NCI-H1105 (cell line): ENCODE measurements around the gene JAKMIP3.
"Not testable (repeated sequence)": the region's sequence is repeated elsewhere in the genome, so short reads cannot be mapped to it uniquely, and the experiment has no call there.

Source experiments
- DNase-seq: peaks from one replicate; lab custom pipeline; 2025; lab: John Stamatoyannopoulos, UW

Gene JAKMIP3

DNA sequence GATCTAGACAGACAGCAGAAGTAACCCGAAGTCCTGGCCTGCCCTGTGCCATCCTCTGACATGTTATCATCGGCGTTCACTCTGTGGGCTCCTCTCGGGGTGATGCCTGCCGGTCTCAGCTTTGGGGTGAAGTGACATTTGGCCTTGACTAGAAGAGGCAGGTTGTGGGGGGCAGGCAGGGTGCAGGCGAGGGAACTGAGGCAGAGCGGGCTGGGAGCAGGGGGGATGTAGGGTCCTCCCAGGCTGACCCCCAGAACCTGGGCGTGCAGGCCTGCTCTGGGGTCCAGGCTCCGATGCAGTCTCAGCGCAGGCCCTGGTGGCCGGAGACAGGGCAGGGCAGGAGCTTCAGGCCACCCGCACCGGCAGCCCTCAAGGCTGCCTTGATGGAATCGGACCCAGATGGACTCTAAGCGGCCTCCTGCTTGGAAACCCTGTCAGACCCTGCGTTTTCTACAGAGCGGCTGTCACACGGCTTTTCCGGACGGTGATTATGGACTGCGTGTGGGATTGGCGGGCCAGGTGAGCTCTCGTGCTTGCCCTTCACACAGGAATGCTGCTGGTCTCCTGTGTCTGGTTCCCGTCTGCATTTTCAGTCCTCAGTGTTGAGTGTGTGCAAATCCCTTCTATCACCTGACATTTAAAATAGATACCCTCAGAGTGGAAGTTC, 842 bp upstream of the JAKMIP3 start:
- no peak for DNase-seq

DNA sequence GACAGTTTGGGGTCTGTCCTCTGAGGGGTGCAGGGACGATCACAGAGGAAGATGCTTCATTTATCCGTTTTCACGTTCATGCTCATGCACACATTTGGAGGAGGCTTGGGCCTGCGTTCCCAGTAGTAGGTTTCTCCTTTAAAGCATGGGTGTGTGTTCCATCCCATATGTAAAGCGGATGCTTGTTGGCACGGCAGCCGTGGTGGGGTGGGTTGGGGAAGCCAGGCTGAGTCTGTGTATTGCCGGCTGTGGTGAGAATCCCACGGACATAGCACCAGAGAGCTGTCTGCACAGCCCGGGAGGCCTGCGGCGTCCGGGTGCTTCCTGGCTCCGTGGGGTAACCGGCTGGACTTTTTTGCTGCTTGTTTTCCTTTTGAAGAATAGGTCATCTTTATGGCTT, 440 bp downstream of the JAKMIP3 start:
- DNase-seq, result no peak

DNA sequence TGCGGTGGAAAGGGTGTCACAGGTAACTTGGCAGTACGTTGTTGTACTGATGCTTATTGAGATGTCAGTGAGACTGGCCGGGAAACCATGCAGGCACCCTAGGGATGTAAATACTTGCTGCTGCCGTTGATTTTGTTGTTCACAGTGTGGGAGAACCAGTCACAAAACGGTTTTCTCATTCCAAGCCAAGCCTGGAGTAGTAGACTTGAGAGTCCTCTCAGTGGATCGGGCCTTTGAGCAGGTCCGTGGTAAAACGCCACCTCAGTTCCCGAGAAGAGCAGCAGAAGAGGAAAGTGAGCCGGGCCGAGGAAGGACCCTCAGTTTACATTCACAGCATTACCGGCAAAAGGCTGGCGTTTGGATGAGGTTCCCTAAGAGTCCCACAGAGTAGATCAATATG, 1.1 kb downstream of the JAKMIP3 start:
- no peak for DNase-seq

DNA sequence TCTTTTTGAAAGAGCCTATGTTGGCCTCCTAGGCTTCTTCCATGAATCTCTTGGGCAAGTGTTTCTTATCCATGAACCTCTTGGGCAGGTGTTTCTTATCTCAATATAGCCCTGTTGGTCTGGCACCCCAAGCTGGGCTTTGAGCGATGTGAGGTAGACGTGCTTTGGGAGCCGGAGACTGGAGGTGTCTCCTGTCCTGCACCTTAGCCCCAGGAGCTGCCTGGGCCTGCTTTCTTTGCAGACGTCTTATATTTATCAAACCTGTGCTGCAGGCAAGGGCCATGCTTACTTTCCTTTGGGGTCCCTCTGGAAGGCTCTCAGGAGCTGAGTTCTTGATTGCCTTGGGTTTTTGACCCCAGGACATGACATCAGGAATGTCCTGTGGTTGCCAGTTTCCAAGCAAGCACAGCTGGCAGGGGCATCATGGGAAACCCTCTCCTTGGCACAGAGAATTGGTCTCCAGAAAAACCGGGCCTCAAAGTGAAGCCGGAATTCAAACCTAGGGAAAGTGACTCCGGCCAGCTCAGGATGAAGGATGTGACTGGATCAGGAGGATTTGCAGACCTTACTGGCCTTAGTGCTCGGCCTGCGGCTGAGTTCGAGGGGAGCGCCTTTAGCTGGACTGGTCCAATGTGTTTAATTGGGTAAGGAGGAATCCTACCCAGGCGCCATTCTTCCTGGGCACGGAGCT, 2.8 kb downstream of the JAKMIP3 start:
- no peak for DNase-seq

DNA sequence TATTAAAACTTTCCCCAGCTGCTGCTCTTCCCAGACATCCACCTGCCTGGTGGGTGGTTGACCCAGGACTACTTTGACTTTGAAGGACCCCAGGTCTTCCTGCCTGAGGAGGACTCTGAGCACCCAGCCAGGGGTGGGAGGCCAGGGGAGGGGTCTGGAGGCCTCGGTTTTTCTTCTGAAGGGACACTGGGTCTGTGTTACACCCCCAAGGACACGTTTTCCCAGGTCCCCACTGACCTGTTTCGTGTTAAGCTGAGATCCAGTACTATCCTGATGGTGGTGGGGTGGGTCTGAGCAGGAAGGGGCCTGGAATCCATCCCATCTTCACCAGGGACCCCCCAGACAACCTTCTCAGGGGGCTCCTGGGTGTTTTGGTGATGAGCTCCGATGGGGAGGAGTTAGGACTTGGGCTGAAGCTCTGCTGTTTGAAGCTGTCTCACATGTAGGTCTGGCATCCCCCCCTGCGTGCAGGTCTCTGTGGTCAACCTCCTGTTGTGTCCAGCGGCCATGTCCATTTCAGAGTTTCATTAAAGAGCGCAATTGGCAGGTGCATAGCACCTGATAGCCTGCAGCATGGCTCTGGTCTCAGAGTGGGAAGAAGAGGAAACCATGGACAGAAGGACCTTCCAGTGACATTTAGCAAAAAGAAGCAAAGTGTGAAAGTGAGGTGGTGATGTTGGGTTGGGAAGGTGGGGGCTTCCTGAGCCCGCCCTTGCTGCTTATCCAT, 3.5 kb downstream of the JAKMIP3 start:
- no peak for DNase-seq

DNA sequence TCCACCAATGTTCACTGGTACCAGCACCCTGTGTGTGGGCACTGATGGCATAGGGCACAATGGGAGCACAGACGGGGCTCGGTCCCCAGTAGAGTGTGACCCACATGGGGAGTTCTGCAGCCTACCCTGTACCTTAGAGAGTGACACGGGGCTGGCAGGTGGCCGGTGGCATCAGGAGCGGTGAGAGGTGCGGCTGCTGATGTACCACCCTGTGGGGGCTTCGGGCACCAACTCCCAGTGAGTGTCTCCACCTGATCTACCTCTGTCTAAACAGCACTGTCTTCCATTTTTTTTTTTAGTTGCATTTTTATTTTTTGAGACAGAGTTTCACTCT, 4.1 kb downstream of the JAKMIP3 start:
- no peak for DNase-seq

DNA sequence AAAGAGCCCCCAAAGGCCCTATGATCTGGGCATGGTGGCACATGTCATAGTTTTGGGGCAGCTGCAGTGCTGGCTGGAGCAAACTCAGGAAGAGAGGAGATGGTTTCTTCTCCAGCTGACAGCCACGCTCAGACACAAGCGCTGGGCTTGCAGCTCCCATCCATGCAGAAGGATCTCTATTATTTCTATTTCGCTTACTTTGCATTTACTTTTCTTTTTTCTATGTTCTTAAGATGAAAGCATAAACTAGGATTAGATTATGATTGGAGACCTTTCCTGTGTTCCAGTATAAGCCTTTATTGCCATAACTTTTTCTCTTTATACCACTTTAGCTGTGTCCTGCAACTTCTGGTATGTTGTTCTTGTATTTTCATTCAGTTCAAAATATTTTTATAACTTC, 5.0 kb downstream of the JAKMIP3 start:
- no peak for DNase-seq

DNA sequence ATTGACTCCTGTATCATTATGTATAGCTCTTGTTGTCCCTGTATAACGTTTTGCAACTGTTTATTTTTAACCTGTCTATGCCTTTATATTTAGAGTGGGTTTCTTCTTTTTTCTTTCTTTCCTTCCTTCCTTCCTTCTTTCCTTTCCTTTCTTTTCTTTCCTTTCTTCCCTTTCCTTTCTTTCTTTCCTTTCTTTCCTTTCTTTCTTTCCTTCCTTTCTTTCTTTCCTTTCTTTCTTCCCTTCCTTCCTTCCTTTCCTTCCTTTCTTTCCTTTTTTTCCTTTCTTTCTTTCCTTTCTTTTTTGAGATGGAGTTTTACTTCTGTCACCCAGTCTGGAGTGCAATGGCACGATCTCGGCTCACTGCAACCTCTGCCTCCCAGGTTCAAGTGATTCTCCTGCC, 5.9 kb downstream of the JAKMIP3 start:
- DNase-seq, result no peak

DNA sequence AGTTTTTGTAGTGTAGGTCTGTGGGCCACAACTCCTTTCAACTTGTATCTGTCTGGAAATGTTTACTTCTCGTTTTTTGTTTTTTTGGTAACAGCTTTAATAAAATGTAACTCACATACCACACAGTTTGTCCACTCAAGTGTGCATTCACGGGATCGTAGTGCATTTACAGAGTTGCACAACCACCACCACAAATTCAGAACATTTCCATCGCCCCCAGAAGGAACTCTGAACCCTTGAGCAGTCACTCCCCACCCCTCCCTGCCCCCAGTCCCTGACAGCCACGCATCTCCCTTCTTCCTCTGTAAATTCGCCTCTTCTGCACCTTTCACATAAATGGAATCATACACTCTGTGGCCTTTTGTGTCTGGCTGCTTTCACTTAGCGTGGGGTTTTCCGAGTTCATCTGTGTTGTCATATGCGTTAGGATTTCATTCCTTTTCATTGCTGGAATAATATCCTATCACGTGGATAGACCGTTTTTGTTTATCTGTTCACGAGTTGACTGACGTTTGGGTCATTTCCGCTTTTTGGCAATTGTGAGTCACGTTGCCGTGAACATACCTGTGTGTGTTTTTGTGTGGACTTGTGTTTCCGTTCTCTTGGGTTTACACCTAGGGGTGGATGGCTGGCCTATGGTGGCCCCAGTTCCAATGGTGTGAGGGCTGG, 10.3 kb downstream of the JAKMIP3 start:
- DNase-seq, result no peak

DNA sequence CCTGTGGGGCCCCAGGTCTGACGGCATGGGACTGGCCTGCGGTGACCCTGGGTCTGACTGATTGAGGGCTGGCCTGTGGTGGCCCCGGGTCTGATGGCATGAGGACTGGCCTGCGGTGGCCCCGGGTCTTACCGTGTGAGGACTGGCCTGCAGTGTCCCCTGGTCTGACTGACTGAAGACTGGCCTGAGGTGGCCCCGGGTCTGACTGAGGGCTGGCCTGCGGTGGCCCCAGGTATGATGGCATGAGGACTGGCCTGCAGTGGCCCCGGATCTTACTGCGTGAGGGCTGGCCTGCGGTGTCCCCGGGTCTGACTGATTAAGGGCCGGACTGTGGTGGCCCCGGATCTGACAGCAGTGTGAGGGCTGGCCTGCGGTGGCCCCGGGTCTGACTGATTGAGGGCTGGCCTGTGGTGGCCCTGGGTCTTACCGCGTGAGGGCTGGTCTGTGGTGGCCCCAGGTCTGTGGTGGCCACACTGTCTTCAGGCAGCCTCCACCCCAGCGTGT, 10.9 kb downstream of the JAKMIP3 start:
- no peak for DNase-seq

DNA sequence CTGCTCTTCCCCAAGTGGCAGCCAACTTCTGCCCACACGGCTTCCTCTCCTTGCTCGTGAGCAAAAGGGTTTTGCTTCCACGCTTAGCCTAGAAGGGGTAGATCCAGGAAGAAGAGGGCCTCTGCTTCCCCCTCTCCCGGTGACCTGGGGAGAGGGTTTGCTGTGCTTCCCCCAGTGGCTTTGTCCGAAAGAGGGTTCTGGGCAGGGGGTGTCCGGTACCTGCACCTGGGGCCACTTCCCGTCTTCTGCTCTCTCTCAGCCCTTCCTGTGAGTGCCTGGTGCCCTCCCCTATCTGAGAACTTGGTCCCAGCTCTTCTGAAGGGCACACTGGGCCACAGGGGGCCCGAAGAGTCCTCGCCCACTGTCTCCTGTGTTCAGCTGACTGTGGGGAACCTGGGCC, 11.3 kb downstream of the JAKMIP3 start:
- no peak for DNase-seq

DNA sequence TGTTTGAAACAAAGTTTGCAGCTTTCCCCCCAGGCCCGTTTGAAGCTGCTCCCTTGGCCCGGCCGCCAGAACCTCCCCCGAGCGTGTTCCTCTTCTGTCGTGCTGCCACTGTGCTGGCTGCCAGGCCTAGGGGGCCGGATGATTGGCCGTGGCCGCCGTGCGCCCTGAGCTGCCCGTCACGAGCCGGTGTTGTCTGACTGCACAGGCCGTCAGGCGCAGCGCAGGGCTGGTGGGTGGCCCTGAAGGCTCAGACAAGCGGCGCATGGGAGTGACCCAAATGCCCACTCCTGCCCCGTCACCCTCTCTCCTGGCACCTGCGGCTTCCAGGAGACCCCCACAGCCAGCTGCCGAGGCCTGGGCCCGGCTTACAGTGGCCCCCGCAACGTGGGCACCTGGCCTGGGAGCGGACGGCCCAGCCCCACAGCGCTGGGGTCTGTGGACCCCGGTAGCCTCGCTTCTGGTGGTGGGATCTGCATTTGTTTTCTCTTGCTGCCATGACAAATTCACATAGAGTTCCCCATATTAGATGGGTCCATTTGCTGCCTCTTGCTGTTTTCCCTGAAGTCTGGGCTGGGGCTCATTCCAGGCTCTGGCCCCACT, 13.1 kb downstream of the JAKMIP3 start:
- DNase-seq, result no peak

DNA sequence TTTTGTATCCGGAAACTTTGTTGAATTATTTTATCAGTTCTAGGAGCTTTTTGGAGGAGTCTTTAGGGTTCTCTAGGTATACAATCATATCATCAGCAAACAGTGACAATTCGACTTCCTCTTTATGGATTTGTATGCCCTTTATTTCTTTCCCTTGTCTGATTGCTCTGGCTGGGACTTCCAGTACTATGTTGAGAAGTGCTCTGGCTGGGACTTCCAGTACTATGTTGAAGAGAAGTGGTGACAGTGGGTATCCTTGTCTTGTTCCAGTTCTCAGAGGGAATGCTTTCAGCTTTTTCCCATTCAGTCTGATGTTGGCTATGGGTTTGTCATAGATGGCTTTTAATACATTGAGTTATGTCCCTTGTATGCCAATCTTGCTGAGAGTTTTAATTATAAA, 18.6 kb downstream of the JAKMIP3 start:
- DNase-seq, result not testable (repeated sequence)

DNA sequence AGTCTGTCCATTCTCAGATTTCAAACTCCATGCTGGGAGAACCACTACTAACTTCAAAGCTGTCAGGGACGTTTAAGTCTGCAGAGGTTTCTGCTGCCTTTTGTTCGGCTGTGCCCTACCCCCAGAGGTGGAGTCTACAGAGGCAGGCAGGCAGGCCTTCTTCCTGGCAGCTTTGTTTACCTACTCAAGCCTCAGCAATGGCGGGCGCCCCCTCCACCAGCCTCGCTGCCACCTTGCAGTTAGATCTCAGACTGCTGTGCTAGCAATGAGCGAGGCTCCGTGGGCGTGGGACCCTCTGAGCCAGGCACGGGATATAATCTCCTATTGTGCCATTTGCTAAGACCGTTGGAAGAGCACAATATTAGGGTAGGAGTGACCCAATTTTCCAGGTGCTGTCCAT, 27.5 kb downstream of the JAKMIP3 start:
- not testable (repeated sequence) for DNase-seq

DNA sequence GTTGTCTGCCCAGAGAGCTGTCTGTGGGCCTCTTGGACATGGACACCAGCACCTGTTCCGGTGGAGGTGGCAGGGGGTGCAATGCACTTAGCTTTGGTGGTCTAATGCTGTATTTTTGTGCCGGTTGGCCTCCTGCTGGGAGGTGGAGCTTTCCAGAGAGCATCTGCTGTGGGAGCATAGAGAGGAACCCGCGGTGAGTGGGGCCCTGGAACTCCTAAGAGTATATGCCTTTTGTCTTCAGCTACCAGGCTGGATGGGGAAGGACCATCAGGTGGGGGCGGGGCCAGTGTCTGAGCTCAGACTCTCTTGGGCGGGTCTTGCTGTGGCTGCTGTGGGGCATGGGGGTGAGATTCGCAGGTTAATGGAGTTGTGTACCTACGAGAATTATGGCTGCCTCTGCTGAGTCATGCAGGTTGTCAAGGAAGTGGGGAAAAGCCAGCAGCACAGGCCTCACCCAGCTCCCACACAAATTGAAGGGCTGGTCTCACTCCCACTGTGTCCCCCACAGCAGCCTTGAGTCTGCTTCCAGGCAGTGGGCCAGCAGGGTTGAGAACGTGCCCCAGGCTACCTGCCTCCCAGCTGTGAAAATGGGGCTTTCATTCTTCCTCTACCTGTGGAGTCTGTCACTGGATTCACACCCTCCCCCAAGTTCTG, 29.0 kb downstream of the JAKMIP3 start:
- no peak for DNase-seq

DNA sequence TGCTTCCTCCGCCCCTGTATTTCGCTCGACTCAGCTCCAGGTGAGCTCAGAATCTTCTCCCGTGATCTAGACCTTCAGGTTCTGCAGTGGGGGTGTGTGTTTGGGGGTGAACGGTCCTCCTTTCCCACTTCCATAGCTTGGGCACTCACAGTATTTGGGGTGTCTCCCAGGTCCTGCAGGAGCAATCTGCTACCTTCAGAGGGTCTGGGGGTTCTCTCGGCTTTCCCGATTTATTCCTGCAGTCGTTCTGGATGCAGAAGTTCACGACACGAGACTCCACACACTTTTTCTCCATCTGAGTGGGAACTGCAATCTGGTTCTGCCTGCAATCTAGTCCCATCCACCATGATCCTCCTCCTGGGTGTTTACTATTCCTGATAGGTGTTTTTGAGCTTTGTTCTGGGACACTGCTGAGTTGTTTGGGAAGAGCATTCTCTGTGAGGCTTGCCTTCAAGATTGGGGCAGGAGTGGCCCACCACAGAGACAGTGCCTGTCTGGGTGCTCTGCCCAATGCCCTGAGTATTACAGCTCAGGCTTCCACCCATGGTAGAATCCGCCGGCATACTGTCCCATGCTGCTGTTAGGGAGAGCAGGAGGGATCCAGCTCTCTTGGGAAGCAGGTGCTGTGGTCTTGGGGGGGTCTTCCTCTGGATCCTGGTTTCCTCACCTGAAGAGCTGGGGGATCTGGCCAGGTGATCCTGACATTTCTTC, 29.8 kb downstream of the JAKMIP3 start:
- no peak for DNase-seq

DNA sequence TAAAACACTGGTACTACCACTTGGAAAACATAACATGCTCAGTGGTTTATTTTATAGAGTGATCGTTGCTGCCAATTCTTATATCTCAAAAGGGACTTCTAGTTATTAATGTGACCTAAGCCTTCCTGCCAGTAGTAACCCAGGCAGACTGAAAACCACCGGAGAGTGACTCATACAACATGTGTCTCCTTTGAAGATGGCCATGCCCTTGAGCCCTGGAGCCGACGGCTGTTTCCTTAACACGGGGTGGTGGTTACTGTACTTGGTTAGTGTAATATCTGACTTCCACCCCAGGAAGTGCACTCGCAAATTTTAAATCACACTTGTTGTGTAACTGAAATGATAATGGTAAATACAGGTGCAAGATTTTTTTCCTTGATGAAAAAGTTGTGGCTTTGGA, 30.5 kb downstream of the JAKMIP3 start:
- DNase-seq, result no peak

DNA sequence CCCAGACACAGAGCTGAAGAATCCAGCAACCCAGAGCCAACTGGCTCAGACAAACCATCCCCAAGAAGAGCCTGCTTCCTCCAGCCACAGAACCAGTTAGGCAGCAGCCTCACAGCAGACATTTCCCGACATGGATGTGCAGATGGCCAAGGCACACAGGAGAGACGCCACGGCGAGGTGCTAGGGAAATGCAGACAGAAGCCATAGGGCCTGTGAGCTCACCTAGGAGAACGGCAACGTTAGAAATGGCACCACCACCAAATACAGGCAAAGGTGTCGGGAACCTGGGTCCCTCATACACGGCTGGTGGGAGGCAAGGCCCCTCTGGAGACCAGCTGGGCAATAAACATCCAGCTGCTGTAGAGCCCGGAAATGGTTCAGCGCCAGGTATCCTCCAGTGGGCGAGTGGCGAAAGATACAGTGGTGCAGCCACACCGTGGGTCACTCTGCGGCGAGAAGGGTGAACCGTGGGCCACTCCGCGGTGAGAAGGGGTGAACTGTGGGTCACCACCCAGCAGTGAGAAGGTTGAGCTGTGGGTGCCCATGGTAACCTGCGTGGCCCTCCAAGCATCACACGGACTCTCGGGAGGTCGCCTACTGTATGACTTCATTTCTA, 31.2 kb downstream of the JAKMIP3 start:
- DNase-seq, result no peak

DNA sequence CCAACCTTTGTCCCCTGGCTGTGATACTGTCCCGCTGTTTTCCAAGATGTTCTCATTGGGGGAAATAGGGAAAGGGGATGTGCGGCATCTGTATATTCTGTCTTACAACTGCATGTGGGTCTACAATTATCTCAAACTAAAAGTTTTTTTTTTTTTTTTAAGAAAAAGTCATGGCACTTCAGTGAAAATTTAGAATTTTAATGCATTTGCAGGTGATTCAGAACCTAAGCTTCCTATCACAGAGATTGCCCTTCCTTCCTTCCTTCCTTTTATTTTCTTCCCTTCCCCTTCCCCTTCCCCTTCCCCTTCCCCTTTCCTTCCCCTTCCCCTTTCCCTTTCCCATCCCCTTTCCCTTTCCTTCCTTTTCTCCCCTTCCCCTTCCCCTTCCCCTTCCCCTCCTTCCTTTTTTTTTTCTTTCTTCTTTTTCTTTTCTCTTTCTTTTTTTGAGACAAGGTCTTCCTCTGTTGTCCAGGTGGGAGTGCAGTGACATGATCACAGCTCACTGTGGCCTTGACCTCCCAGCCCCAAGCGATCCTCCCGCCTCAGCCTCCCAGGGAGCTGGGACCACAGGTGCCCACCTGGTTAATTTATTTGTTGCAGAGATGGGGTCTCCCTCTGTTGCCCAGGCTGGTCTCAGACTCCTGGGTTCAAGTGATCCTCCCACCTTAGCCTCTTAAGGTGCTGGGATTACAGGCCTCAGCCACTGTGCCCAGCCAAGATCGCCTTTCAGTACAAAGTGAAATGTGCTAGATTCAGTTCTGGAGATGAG, 32.0 kb downstream of the JAKMIP3 start:
- no peak for DNase-seq
